IMR-90 (cell line): ENCODE measurements around the gene OXCT2. TPM values are rescaled to one million over a fixed set of nuclear protein-coding genes. Genes with fewer than 3 reads are reported as not detected.

Source experiments
- ATAC-seq: fragments of 200-7000 bp; cut with Tn5 transposase; 2 replicates; pipeline ENCODE4 v1.9.1; 2020; ENCODE audit warnings: low read depth, mild to moderate bottlenecking, moderate library complexity
- BruUV-seq: library from RNA; stranded (reverse); fragments of 400-500 nt; replicated peaks from 2 replicates; lab custom pipeline; 2021; lab: Mats Ljungman, UMichigan
- CTCF ChIA-PET: fragments of 300-600 bp; formaldehyde crosslinking; extraction: SDS; loops from one replicate; lab custom pipeline; 2021; ENCODE audit warnings: antibody characterized with exemption; lab: Yijun Ruan, JAX
- POLR2A ChIA-PET: fragments of 300-600 bp; sonication (Branson Sonifier 250); formaldehyde crosslinking; loops from one replicate; lab custom pipeline; 2022; ENCODE audit warnings: antibody characterized with exemption; ENCODE audit not compliant: unreplicated experiment; lab: Charles Lee
- DNase-seq: peaks from one replicate; pipeline ENCODE4 v3.0.0; 2013
- H2AFZ ChIP-seq: replicated peaks from 2 replicates; pipeline ENCODE3; 2013; ENCODE audit warnings: low read length, mild to moderate bottlenecking; ENCODE audit not compliant: poor library complexity
- H2AK5ac ChIP-seq: 2 replicates; pipeline ENCODE4 v1.6.1; 2013; ENCODE audit warnings: low read depth, low read length, inconsistent platforms
- H2AK9ac ChIP-seq: replicated peaks from 2 replicates; pipeline ENCODE3; 2013; ENCODE audit warnings: mild to moderate bottlenecking, low read depth, low read length, moderate library complexity; ENCODE audit not compliant: poor library complexity
- H2BK120ac ChIP-seq: 2 replicates; pipeline ENCODE4 v1.6.1; 2013; ENCODE audit warnings: low read depth, low read length, inconsistent platforms
- H2BK15ac ChIP-seq: 3 replicates; pipeline ENCODE4 v1.6.1; 2013; ENCODE audit warnings: low read depth, low read length, inconsistent platforms
- H2BK20ac ChIP-seq: 2 replicates; pipeline ENCODE4 v1.6.1; 2013; ENCODE audit warnings: low read depth, mild to moderate bottlenecking, inconsistent platforms, low read length, moderate library complexity
- H2BK5ac ChIP-seq: 2 replicates; pipeline ENCODE4 v1.6.1; 2013; ENCODE audit warnings: mild to moderate bottlenecking, low read depth, low read length, inconsistent platforms; ENCODE audit not compliant: poor library complexity, severe bottlenecking
- H3K14ac ChIP-seq: replicated peaks from 2 replicates; pipeline ENCODE4 v1.6.1; 2013; ENCODE audit warnings: low read depth, low read length, inconsistent platforms
- H3K18ac ChIP-seq: 2 replicates; pipeline ENCODE4 v1.6.1; 2013; ENCODE audit warnings: low read depth, low read length, control low read depth
- H3K23ac ChIP-seq: 2 replicates; pipeline ENCODE4 v1.6.1; 2013; ENCODE audit warnings: low read depth, low read length, inconsistent platforms
- H3K27ac ChIP-seq: 2 replicates; pipeline ENCODE4 v1.5.1; 2013; ENCODE audit warnings: mild to moderate bottlenecking, control low read depth, low read length; ENCODE audit not compliant: insufficient read depth
- H3K27me3 ChIP-seq: 2 replicates; pipeline ENCODE4 v1.6.1; 2013; ENCODE audit warnings: low read length; ENCODE audit not compliant: control insufficient read depth, insufficient read depth
- H3K36me3 ChIP-seq: 2 replicates; pipeline ENCODE4 v1.6.1; 2013; ENCODE audit warnings: low read length, mixed read lengths; ENCODE audit not compliant: control insufficient read depth, insufficient read depth
- H3K4ac ChIP-seq: 2 replicates; pipeline ENCODE4 v1.6.1; 2013; ENCODE audit warnings: low read depth, low read length, inconsistent platforms
- H3K4me1 ChIP-seq: 2 replicates; pipeline ENCODE4 v1.6.1; 2013; ENCODE audit warnings: low read length, mixed read lengths; ENCODE audit not compliant: control insufficient read depth, insufficient read depth
- H3K4me2 ChIP-seq: 2 replicates; pipeline ENCODE4 v1.6.1; 2013; ENCODE audit warnings: low read depth, mild to moderate bottlenecking, control low read depth, low read length, moderate library complexity
- H3K4me3 ChIP-seq: 2 replicates; pipeline ENCODE4 v1.5.1; 2013; ENCODE audit warnings: low read depth, mild to moderate bottlenecking, control low read depth, low read length, moderate library complexity; ENCODE audit not compliant: insufficient read depth
- H3K56ac ChIP-seq: 2 replicates; pipeline ENCODE4 v1.6.1; 2013; ENCODE audit warnings: low read length, inconsistent platforms; ENCODE audit not compliant: insufficient read depth; ENCODE audit errors: extremely low read depth
- H3K79me1 ChIP-seq, 2 experiments: 2 replicates each; pipeline ENCODE4 v1.6.1; 2013; ENCODE audit warnings: low read length in 2 of 2, inconsistent platforms in 1 of 2, low read depth in 1 of 2
- H3K9ac ChIP-seq: 2 replicates; pipeline ENCODE4 v1.6.1; 2013; ENCODE audit warnings: low read depth, low read length, control low read depth
- H3K9me1 ChIP-seq: 2 replicates; pipeline ENCODE4 v1.6.1; 2013; ENCODE audit warnings: low read length, inconsistent platforms; ENCODE audit not compliant: insufficient read depth
- H3K9me3 ChIP-seq: 2 replicates; pipeline ENCODE4 v1.6.1; 2013; ENCODE audit warnings: low read length; ENCODE audit not compliant: control insufficient read depth, insufficient read depth
- H4K20me1 ChIP-seq: 2 replicates; pipeline ENCODE4 v1.6.1; 2013; ENCODE audit warnings: low read length, inconsistent platforms; ENCODE audit not compliant: insufficient read depth
- H4K5ac ChIP-seq: 2 replicates; pipeline ENCODE4 v1.6.1; 2013; ENCODE audit warnings: mild to moderate bottlenecking, low read depth, low read length, control low read depth
- H4K8ac ChIP-seq, 2 experiments: 2 replicates each; pipeline ENCODE4 v1.6.1; 2013; ENCODE audit warnings: low read depth in 2 of 2, low read length in 2 of 2, control low read depth in 1 of 2, inconsistent platforms in 1 of 2
- H4K91ac ChIP-seq: 2 replicates; pipeline ENCODE4 v1.6.1; 2013; ENCODE audit warnings: low read depth, low read length, inconsistent platforms; ENCODE audit not compliant: insufficient read depth
- BHLHE40 ChIP-seq: fragments of 150-350 bp; IDR thresholded peaks from 2 replicates; pipeline ENCODE4 v1.6.1; 2016; ENCODE audit warnings: mild to moderate bottlenecking, low read depth, low read length
- CEBPB ChIP-seq: IDR thresholded peaks from 2 replicates; pipeline ENCODE4 v1.6.1; 2012; ENCODE audit warnings: low read depth, low read length, improper control_type of control experiment
- CHD1 ChIP-seq: IDR thresholded peaks from 2 replicates; pipeline ENCODE4 v1.6.1; 2012; ENCODE audit warnings: low read depth, low read length, improper control_type of control experiment
- FOS ChIP-seq: fragments of 150-350 bp; IDR thresholded peaks from 2 replicates; pipeline ENCODE4 v1.6.1; 2016; ENCODE audit warnings: low read depth, low read length
- MAFK ChIP-seq: IDR thresholded peaks from 2 replicates; pipeline ENCODE4 v1.6.1; 2012; ENCODE audit warnings: low read depth, low read length, improper control_type of control experiment
- MXI1 ChIP-seq: IDR thresholded peaks from 2 replicates; pipeline ENCODE4 v1.6.1; 2012; ENCODE audit warnings: low read depth, mild to moderate bottlenecking, low read length, moderate library complexity, borderline replicate concordance
- NFE2L2 ChIP-seq: fragments of 150-350 bp; IDR thresholded peaks from 2 replicates; pipeline ENCODE4 v1.6.1; 2016; ENCODE audit warnings: low read depth, mild to moderate bottlenecking, low read length
- POLR2A ChIP-seq: IDR thresholded peaks from 2 replicates; pipeline ENCODE4 v1.6.1; 2012; ENCODE audit warnings: mild to moderate bottlenecking, low read depth, low read length
- RAD21 ChIP-seq: IDR thresholded peaks from 2 replicates; pipeline ENCODE4 v1.6.1; 2012; ENCODE audit warnings: low read length, improper control_type of control experiment
- RCOR1 ChIP-seq: IDR thresholded peaks from 2 replicates; pipeline ENCODE4 v1.6.1; 2012; ENCODE audit warnings: mild to moderate bottlenecking, low read length, improper control_type of control experiment; ENCODE audit not compliant: insufficient replicate concordance
- RFX5 ChIP-seq: IDR thresholded peaks from 2 replicates; pipeline ENCODE4 v1.8.0; 2012; ENCODE audit warnings: low read depth, mild to moderate bottlenecking, low read length, moderate library complexity
- SMC3 ChIP-seq: fragments of 150-350 bp; IDR thresholded peaks from 2 replicates; pipeline ENCODE4 v1.6.1; 2016; ENCODE audit warnings: low read depth, mild to moderate bottlenecking, antibody characterized with exemption, low read length, moderate library complexity
- WGBS, 2 experiments: methylation state at CpG; one replicate each; pipeline versions ENCODE4 v1.1.5 to v1.1.7; 2013; ENCODE audit warnings: missing lambda C conversion rate in 2 of 2; ENCODE audit not compliant: insufficient read length in 1 of 2; ENCODE audit errors: extremely low coverage in 2 of 2; 5-methylcytosine and 5-hydroxymethylcytosine counted together
- dilution Hi-C: fragments of 300-500 bp; cut with HindIII; formaldehyde crosslinking; loops from one replicate; pipeline ENCODE4 v1.14.3; 2018; ENCODE audit warnings: low sequenced_read_pairs; ENCODE audit not compliant: unreplicated experiment
- in situ Hi-C: fragments of 300-500 bp; cut with MboI; formaldehyde crosslinking; loops from 3 replicates; pipeline ENCODE4 v1.14.3; 2019; ENCODE audit warnings: low sequenced_read_pairs, inconsistent platforms, mixed read lengths
- intact Hi-C: fragments of 100-400 bp; cut with micrococcal nuclease; formaldehyde crosslinking; loops from 2 replicates; pipeline ENCODE4 v1.10.0; 2022
- polyA plus RNA-seq, 3 experiments: library from polyadenylated mRNA; depleted of rRNA; stranded (reverse); fragments of >200 nt; gene quantifications; 2 replicates each; pipeline ENCODE4 v1.2.3, GENCODE V29; 2012; ENCODE audit warnings: low replicate concordance in 1 of 3
- total RNA-seq: library from RNA; depleted of rRNA; stranded (reverse); fragments of >200 nt; gene quantifications from 2 replicates; pipeline ENCODE4 v1.2.3, GENCODE V29; 2012
- TF ChIP-seq, protein P1 (sequence below): conservative IDR thresholded peaks from 2 replicates; pipeline ENCODE4 v1.5.1; 2012; ENCODE audit warnings: mild to moderate bottlenecking, low read depth, low read length, improper control_type of control experiment
- TF ChIP-seq, protein P2 (sequence below): fragments of 150-350 bp; IDR thresholded peaks from 2 replicates; pipeline ENCODE4 v1.6.1; 2016; ENCODE audit warnings: low read depth, mild to moderate bottlenecking, low read length, moderate library complexity, borderline replicate concordance
- TF ChIP-seq, protein P3 (sequence below): fragments of 150-350 bp; IDR thresholded peaks from 2 replicates; pipeline ENCODE4 v1.6.1; 2017; ENCODE audit warnings: mild to moderate bottlenecking, antibody characterized with exemption, low read length, low read depth

Gene OXCT2
- total and polyA plus RNA-seq, 2 of the 4 experiments (the other 2 are of a cell fraction), result 0.18 to 0.22 TPM

DNA sequence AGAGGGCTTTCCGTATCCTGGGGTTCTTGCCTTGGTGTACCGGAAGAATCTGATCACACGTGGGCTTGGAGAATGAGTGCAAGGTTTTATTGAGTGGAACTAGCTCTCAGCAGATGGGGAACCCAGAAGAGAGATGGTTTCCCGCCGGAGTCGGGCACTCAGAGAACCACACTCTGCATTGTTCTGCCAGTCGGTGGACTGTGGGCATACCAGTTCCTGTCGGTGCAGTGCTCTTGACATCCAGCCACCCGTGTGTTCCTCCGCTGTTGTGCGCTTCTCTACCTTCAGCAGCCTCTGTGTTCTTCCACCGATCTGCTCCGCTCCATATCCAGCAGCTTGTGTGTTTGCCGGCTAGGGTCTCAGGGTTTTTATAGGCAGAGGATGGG lies 43.2 kb downstream of the OXCT2 start:
- in situ Hi-C loops (no loop called here), dilution Hi-C loops (no loop called here), intact Hi-C loops (no loop called here)
- POLR2A ChIA-PET, result no interaction called here
- Histone ChIP-seq H2BK5ac (no peak overlapping the region), H3K4ac (no peak overlapping the region), H2AFZ (no peak overlapping the region), H3K9ac (no peak overlapping the region), H2BK20ac (no peak overlapping the region), H3K14ac (no peak overlapping the region), H4K5ac (no peak overlapping the region), H3K27ac (no peak overlapping the region), H3K4me3 (no peak overlapping the region), H4K8ac (no peak overlapping the region), H3K23ac (no peak overlapping the region), H3K4me1 (no peaks in the 10 kb centered on the region), H3K36me3 (no peaks in the 10 kb centered on the region), H2AK5ac (no peak overlapping the region), H3K79me1 (no peaks in the 10 kb centered on the region), H3K27me3 (peaks cover 54% of the 10 kb centered on the region), H3K56ac (no peak overlapping the region), H4K91ac (no peak overlapping the region), H3K18ac (no peak overlapping the region), H3K9me3 (no peaks in the 10 kb centered on the region), H3K4me2 (no peak overlapping the region), H4K20me1 (no peaks in the 10 kb centered on the region), H3K9me1 (no peaks in the 10 kb centered on the region), H2BK120ac (no peak overlapping the region), H2BK15ac (no peak overlapping the region), H2AK9ac (no peak overlapping the region)
- no peak for TF ChIP-seq CHD1
- TF ChIP-seq RFX5, result no peak
- no peak for TF ChIP-seq FOS
- no peak for TF ChIP-seq SMC3
- TF ChIP-seq, protein P1, sequence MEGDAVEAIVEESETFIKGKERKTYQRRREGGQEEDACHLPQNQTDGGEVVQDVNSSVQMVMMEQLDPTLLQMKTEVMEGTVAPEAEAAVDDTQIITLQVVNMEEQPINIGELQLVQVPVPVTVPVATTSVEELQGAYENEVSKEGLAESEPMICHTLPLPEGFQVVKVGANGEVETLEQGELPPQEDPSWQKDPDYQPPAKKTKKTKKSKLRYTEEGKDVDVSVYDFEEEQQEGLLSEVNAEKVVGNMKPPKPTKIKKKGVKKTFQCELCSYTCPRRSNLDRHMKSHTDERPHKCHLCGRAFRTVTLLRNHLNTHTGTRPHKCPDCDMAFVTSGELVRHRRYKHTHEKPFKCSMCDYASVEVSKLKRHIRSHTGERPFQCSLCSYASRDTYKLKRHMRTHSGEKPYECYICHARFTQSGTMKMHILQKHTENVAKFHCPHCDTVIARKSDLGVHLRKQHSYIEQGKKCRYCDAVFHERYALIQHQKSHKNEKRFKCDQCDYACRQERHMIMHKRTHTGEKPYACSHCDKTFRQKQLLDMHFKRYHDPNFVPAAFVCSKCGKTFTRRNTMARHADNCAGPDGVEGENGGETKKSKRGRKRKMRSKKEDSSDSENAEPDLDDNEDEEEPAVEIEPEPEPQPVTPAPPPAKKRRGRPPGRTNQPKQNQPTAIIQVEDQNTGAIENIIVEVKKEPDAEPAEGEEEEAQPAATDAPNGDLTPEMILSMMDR, result no peak
- TF ChIP-seq, protein P2, sequence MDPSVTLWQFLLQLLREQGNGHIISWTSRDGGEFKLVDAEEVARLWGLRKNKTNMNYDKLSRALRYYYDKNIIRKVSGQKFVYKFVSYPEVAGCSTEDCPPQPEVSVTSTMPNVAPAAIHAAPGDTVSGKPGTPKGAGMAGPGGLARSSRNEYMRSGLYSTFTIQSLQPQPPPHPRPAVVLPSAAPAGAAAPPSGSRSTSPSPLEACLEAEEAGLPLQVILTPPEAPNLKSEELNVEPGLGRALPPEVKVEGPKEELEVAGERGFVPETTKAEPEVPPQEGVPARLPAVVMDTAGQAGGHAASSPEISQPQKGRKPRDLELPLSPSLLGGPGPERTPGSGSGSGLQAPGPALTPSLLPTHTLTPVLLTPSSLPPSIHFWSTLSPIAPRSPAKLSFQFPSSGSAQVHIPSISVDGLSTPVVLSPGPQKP, result no peak
- TF ChIP-seq POLR2A, result no peak
- TF ChIP-seq MXI1, result no peak
- no peak for TF ChIP-seq BHLHE40
- TF ChIP-seq CEBPB, result no peak
- TF ChIP-seq, protein P3, sequence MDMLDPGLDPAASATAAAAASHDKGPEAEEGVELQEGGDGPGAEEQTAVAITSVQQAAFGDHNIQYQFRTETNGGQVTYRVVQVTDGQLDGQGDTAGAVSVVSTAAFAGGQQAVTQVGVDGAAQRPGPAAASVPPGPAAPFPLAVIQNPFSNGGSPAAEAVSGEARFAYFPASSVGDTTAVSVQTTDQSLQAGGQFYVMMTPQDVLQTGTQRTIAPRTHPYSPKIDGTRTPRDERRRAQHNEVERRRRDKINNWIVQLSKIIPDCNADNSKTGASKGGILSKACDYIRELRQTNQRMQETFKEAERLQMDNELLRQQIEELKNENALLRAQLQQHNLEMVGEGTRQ, result no peak
- TF ChIP-seq NFE2L2, result no peak
- TF ChIP-seq RCOR1, result no peak
- TF ChIP-seq MAFK, result no peak
- no peak for TF ChIP-seq RAD21
- DNase-seq (no peak), ATAC-seq (no peak)
- BruUV-seq, result no TSS peak
- CTCF ChIA-PET, result no interaction called here
- WGBS, 2 experiments, result 56% methylated on average over 9 of the region's 14 CpGs; no CpG with 5 or more reads in 1 of the 2 experiments
